Retinal pigment epithelial cell (primary cell): ENCODE data around the gene VWA5A.

Experiments used
- DNase-seq: peaks from one replicate; pipeline ENCODE4 v3.0.0-alpha.2; 2010; ENCODE audit warnings: low read depth
- H3K4me3 ChIP-seq: 2 replicates; pipeline ENCODE4 v1.5.1; 2011; ENCODE audit warnings: mild to moderate bottlenecking, low read length, control low read depth, moderate library complexity
- TF ChIP-seq, protein P1 (sequence below): conservative IDR thresholded peaks from 2 replicates; pipeline ENCODE4 v1.5.1; 2011; ENCODE audit warnings: low read depth, low read length, control low read depth, inconsistent platforms

Gene VWA5A

DNA sequence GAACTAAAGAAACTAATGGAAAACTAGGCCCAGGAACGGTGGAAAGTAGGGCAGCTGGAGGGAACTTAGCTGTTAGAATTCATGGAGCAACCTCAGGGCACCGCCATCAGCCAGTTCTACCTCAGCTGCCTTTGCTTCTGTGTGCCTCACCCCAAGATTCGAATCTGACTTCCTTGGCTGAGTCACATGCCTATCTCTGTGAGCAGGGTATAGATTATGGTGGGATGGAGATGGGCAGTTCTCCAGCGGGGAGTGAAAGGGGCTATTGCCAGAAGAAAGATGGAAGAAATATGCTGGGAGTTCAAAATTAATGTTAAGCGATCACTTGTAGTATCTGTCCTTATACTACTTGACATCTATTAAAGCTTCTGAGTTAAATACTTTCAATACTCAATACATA, 18.9 kb upstream of the VWA5A start:
- no peak overlapping the region for H3K4me3 ChIP-seq
- TF ChIP-seq, protein P1, sequence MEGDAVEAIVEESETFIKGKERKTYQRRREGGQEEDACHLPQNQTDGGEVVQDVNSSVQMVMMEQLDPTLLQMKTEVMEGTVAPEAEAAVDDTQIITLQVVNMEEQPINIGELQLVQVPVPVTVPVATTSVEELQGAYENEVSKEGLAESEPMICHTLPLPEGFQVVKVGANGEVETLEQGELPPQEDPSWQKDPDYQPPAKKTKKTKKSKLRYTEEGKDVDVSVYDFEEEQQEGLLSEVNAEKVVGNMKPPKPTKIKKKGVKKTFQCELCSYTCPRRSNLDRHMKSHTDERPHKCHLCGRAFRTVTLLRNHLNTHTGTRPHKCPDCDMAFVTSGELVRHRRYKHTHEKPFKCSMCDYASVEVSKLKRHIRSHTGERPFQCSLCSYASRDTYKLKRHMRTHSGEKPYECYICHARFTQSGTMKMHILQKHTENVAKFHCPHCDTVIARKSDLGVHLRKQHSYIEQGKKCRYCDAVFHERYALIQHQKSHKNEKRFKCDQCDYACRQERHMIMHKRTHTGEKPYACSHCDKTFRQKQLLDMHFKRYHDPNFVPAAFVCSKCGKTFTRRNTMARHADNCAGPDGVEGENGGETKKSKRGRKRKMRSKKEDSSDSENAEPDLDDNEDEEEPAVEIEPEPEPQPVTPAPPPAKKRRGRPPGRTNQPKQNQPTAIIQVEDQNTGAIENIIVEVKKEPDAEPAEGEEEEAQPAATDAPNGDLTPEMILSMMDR, result no peak
- no peak for DNase-seq

DNA sequence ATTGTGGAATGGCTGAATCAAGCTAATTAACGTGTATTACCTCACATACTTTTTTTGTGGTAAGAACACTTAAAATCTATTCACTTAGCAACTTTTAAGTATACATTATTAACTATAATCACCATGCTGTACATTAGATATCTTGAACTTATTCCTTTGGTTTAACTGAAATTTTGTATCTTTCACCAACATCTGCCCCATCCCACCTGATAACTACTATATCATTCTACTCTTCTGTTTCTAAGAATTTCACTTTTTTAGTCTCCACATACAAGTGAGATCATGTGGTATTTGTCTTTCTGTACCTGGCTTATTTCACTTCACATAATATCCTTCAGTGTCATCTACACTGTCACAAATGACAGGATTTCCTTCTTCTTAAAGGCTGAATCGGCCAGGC, 17.1 kb upstream of the VWA5A start:
- DNase-seq, result no peak
- TF ChIP-seq, protein P1, result no peak
- no peak overlapping the region for H3K4me3 ChIP-seq

DNA sequence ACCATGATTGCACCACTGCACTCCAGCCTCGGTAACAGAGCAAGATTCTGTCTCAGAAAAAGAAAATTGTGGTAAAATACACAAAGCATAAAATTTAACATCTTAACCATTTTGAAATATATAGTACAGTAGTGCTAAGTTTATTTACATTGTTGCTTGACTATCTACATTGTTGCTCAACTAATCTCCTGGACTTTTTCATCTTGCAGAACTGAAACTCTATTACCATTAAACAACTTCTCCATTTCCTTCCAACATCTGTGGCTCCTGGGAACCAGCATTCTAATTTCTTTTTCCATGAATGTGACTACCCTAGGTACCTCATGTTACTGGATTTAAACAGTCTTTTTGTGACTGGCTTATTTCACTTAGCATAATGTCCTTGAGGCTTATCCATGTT, 13.5 kb upstream of the VWA5A start:
- DNase-seq, result no peak
- no peak overlapping the region for H3K4me3 ChIP-seq
- TF ChIP-seq, protein P1, result no peak

DNA sequence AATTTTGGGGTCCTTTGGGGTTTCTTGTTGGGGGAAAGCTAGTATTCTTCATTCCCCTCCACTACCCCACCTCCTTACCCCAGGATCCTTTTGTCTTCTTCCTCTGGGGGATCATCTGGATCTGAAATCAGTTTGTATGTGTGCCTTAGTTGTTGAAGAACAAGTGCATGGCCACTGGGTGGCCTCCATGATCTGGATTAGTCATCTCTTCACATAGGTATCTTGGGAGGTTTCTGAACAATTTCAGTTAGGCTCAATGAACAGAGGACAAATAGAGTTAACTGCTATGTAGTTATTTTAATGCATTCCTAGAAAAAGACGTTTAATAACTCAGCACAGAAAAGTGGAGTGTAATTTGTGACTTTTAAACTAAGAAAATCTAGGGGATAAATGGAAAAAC, 7.1 kb upstream of the VWA5A start:
- TF ChIP-seq, protein P1, result peak; percentile 54
- no peak overlapping the region for H3K4me3 ChIP-seq
- peak; percentile 23 for DNase-seq

DNA sequence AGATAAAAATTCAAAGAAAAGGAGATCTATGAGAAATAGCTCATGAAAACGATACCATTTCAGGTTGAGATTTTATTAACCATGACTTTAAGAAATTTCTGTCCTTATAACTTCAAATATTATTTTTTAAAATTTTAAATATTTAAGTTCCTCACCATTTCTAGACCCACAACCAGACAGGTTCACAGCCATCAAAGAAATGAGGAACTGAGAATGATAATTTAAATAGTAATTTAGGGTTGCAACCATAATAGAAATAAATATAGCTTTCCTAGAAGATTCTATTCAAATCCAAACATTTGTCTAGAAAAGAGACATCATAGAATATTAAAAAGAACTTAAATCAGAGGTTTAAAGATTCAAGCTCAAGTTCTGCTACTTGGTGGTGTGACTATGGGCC, 5.9 kb upstream of the VWA5A start:
- TF ChIP-seq, protein P1, result no peak
- H3K4me3 ChIP-seq, result no peak overlapping the region
- DNase-seq, result no peak

DNA sequence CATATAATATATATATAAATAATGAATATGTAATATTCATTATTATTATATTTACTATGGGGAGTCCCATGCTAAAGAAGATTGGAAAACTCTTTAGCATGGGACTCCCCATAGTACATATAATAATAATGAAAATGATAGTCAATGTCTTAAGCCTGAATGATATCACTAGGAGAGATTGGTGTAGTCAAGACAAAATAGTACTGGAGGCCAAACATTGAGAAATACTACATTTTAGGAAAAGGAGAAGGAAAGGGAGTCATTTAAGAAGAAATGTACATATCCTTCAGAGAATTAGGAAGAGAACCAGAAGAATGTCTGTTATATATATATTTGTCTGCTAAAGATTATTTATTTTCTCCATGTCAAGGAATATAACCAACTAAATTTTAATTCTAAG, 5.0 kb upstream of the VWA5A start:
- no peak overlapping the region for H3K4me3 ChIP-seq
- no peak for DNase-seq
- TF ChIP-seq, protein P1, result no peak

DNA sequence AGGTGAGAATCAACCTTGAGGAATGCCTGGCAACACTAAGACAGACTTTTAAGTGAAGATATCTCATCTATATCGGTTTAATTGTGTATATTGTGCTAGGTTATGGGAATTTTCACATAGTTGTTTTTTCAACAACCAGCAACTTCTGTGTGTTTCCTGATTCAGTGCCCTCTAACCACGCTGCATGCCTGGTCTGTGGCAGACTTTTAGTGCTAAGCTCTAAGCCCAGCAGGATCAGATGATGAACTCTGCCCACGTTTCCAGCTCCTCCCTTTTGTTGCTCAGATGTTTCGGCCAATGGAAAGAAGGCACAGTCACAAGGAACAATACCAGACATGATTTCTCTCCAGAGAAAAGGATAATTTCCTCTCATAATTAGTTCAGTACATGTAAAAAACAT, 1.4 kb upstream of the VWA5A start:
- DNase-seq, result peak; percentile 72

More for the DNA sequence above, 1.4 kb upstream of the VWA5A start:
- TF ChIP-seq, protein P1, result no peak
- no peak overlapping the region for H3K4me3 ChIP-seq
